AML-193 (cell line): ENCODE data around the gene SCN4A.
"Not testable (repeated sequence)": the region's sequence is repeated elsewhere in the genome, so short reads cannot be mapped to it uniquely, and the experiment has no call there.

Experiments used
- DNase-seq, 2 experiments: peaks; one replicate each; lab custom pipeline; 2025; lab: John Stamatoyannopoulos, UW

SCN4A gene

DNA sequence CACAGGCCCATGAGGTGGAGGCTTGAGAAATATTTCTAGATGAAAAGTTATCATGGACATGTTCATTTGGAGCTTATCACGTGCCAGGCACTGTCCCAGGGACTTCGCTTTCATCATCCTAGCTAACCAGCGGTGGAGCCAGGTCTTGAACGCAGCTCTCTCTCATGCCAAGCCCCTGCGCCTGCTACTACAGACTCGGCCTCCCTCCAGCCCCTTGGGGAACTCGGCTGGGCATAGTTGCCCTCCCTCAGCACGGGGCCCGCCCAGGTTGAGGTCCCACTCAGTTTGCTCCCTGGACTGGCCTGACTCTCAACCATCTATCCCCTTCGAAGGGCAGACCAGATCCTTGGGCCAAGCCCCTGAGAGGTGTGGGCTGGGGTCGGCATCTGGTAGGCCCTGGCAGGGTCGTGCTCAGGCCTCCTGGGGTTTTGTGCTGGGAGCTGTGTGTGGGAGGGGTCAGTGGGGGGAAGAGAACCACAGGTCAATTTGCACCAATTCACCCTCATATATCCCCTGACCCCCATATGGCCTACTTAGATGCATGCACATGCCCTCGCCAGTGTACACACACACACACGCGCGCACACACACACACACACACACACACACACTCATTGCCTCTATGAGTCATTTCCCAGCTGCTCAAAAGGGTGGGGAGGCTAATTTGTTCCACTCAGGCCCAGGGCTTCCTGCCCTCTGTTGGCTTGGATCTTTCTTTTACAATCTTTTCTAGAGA, 12.1 kb upstream of the SCN4A start:
- DNase-seq: no peak

DNA sequence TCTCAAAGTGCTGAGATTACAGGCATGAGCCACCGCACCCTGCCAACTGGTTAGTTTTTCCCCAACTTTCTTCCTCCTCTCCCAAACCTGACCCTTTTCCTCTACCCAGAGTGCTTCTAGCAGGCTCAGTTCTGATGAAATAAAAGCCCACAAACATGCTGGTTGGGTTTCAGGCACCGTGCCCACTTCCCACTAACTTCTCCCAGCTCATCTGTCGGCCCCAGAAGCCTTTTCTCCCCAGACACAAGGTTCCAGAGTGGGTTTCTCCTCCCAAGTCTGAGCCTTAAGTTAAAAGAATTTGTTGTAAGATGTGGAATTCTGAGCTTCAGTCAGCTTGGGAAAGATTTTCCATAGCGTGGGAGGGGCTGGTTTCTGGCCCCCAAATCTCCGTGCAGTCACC, 11.5 kb upstream of the SCN4A start:
- no peak for DNase-seq

DNA sequence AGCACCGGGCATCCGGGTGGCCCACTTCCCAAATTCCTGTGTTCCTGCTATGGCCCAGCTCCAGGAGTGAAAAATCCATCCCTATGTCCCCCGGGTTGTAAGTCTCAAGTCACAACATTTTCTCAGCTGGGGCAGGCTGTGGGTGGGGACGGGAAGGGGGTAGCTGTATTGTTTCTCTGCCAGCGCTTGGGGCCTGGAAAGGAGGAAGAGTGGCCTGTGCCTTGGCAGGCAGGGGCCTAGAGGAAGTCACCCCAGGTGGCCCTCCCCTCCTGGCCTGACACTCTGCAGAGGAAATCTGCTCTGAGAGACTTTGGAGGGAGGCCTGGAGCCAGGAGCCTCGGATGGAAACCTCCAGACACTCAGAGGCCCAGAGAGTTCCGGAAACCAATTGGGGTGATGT, 10.6 kb upstream of the SCN4A start:
- no peak for DNase-seq

DNA sequence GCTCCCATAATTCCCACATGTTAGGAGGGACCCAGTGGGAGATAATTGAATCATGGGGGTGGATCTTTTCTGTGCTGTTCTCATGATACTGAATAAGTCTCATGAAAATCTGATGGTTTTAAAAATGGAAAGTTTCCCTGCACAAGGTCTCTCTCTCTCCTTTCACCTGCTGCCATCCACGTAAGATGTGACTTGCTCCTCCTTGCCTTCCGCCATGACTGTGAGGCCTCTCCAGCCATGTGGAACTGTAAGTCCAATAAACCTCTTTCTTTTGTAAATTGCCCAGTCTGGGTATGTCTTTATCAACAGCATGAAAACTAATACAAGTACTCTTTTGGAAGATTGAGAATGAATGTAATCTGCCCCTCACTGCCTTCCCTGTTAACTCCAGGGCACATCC, 9.9 kb upstream of the SCN4A start:
- not testable (repeated sequence) for DNase-seq

DNA sequence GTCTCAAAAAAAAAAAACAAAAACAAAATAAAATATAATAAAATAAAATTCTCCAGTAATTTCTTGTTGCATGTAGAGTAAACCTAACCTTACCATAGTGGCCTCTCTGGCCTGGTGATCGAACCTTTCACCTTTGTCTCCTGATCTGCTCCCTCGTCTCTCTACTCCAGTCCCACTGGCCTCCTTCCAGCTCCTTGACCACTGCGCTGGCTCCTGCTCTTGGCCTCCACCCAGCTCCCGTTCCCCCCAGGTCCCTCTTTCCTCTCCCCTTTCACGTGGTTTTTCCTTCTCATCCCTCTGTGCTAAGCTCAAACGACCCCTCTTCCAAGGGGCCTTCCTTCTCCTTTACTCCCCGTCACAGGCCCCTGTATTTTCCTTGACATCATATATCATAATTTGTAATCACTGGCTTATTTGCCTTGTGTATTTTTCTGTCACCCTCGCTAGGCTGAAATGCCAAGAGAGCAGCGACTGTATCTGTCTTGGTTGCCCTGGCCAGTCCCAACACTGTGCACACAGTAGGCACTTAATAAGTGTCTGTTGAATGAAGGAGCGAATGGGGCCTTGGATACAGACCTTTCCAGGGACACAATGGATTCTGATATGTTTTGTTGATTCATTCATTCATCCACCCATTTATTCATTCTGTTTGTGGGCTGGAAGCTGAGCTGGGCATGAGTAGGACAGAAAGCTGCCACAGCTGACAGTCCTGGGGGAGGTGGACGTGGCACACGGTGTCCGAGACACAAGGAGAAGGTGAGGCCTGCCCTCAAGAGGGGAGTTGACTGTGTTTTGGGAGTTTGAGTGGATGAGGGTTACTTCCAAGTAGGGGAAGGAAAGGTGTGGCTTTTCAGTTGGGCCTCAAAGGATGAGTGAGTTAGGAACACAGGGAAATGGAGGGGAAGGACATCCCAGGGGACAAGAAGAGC, 5.8 kb upstream of the SCN4A start:
- DNase-seq: no peak

DNA sequence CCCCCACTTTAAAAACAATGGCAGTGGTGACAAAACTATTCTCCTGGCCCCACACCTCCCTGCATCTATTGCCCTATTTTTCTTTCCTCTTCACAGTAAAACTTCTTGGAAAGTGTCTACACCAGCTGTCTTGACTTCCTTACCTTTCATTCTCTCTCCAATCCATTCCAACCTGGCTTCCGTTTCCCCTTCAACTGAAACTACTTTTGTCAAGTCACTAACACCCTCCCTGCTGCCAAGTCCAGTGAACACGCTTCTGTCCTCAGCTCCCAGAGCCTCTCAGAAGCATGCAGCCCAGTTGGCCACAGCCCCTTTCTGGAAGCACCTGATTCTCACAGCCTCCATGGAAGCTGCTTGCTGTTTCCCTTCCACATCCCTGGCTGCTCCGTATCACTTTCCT, 4.0 kb upstream of the SCN4A start:
- DNase-seq: no peak

DNA sequence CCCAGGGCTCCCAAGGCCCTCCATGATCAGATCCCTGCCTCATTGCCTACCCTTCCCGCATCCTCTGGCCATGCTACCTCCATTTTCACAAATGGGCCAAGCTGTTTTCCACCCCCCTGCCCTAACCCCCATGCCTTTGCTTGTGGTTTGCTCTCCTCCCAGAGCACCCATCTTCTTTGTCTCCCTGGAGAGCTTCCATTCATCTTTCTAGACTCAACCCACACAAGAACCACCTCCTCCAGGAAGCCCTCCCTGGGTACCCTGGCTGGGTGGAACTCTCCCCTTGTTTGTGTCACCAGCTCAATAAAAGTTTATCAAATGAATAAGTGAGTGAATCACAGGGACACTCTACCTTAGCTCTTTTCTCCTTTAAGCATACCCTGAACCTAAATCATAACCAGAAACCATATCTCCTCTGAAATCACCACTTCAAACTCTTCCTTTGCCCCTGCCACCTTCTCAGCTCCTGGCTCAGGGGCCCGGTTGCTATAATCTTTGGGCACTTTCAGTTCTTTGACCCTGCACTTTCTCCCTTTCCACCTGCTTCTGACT, 2.9 kb upstream of the SCN4A start:
- DNase-seq: no peak

DNA sequence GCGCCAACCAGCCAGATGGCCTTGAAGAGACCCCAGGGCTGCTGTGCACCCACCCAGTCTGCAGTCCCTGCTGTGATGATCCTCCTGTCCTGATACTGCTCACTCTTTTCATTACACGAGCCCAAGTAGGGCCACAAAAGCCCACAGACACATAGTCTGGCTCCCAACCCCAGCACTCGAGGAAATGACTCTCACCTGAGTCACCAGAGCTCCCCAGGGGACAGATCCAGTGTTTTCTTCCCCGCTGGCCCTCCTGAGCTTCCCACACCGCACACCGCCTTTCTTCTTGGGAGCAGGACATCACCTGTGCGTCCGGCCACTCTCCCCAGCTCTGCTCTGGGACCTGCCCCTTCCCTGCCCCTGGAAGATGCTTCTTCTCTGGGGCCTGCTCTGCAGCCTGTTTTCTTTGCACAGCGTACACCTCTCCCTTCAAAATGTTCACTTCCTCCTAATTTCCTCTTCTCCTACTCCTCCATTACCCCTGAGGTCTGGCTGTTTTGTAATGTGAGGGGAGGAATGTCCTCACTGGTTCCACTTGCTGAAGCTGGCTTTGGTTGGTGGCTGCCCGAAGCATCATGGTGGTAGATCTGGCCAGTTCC, 2.0 kb upstream of the SCN4A start:
- DNase-seq: no peak

DNA sequence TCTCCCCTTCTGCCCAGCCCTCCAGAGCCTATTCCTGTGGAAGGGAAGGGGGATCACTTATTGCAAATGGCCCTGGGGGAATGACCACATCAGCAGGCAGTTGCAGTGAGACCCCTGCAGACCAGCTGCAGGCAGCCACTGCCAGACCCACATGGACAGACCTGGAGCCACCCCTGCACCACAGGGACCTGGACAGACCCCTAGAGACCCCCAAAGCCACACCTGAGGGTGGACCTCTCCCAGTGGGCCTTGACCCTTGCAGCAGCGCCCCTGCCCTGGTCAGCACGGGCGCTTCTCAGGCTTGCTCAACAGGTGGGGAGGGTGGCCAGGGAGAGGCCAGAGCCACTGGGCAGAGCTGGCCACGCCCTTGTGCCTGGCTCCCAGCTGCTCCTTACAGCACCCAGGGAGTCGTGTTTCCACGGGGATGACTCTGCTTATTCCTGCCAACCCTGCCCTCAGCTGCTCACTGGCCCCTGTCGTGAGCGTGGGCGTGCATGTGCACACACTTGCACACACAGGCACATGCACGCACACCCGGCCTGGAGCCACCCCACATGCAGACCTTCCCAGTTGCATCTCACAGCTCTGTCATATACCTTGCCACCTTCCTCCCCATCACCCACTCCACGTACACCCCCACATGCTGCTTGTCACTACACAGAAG, 1.3 kb upstream of the SCN4A start:
- DNase-seq: no peak

DNA sequence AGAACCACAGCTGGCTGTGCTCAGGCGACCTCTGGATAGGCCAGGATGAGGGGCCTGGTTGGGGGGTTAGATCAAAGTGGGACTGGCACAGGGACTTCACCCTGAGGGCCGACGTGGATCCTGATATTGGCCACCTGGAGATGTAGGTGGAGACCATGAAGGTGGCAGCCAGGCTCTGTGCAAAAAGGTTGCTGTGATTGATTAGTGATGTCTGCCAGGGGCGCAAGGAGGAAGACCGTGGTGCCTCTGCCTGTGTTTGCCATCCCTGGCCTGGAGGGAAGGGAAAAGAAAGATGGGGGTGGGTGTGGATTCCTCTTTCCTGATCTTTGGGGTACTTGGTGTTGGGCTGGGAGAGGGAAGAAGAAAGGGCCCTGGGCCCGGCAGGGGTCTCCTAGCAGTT, 529 bp upstream of the SCN4A start:
- no peak for DNase-seq

DNA sequence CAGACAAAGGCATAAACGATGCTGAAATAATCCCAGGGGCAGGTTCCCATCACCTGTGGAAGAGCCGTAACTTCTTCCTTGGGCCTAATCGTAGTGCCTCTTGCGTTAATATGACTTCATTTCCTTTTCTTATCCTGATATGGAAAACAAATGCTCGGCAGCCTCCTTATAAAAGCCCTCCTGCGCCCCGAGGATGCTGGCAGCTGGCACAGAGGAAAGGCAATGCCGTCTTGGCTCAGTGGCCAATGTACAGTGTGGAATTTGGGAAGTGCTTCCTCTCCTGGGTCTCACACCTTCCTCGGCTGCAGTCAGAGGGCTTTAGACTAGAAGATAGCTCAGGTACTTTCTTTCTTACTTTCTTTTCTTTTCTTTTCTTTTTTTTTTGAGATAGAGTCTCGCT, 3.4 kb downstream of the SCN4A start:
- DNase-seq: no peak

DNA sequence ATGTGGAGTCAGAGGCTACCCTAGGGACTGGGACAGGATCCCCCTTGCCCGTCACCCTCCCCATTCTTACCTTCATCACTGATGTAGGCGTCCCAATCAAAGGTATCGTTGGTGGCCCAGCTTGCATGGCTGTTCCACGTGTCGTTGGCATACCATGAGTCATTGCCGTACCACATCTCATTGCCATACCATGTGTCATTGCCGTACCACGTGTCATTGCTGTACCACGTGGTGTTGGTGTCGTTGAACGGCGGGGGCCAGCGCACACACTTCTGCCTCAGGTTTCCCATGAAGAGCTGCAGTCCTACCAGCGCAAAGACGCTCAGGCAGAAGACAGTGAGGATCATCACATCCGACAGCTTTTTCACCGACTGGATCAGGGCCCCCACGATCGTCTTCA, 4.8 kb downstream of the SCN4A start:
- DNase-seq: no peak

DNA sequence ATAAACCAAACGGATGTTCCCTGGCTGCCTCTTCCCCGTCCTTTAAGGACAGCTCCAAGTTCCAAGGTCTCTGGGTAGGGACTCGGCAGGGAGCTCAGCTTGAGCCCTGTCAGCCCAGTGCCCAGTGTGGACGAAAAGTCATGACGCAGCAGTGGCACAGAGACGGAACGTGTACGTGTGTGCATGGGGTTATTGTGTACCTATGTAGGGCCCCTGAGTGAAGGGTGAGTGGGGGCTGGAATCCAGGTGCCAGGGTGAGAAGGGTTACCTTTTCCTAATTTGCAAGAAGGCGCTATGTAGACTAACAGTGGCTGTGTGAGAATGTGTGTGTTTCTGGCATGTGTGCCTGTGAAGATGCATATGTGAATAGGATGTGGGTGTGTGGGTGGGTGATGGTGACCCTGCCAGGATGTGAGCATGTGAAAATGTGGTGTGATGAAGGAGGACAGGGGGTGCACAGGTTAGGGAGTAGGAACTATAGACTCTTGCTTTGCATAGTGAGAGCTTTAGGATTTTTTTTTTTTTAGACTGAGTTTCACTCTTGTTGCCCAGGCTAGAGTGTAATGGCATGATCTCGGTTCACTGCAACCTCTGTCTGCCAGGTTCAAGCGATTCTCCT, 6.0 kb downstream of the SCN4A start:
- no peak for DNase-seq

DNA sequence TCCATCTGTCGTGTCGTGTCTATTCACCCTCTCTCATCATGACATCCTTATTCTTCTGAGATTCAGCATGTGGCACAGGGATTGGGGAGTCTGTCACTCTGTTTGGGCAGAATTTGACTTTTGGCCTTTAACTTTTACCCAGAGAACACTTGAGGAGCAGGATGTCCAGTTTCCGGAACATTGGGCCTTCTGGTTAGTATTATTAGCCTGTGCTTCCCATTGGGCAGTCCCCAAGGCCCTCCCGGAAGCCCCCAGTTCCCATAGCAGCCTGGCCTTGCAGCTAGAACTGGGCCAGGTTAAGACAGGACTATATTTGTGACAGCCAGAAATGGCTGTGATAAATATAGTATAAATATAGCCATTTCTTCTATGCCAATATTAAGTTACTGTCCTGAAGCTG, 9.6 kb downstream of the SCN4A start:
- no peak for DNase-seq

DNA sequence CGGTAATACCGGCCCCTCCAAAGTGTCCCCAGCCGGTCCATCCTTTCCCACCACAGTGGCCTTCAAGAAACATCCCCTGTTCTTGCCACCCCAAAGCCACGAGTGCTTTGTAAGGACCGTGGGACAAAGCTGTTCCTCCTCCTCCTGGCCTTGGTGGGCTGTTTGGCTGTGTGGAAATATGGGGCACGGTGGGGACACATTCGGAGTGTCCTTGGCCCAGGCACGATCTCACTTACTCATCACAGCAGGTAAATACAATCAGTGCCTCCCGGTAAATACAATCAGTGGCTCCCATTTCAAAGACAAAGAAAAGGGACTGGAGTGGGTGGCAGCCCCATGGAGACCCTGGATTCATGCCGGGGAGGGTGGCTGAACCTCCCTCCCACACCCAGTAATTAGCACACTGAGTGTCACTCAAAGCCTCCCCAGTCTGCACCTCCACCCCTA, 10.4 kb downstream of the SCN4A start:
- DNase-seq: no peak

DNA sequence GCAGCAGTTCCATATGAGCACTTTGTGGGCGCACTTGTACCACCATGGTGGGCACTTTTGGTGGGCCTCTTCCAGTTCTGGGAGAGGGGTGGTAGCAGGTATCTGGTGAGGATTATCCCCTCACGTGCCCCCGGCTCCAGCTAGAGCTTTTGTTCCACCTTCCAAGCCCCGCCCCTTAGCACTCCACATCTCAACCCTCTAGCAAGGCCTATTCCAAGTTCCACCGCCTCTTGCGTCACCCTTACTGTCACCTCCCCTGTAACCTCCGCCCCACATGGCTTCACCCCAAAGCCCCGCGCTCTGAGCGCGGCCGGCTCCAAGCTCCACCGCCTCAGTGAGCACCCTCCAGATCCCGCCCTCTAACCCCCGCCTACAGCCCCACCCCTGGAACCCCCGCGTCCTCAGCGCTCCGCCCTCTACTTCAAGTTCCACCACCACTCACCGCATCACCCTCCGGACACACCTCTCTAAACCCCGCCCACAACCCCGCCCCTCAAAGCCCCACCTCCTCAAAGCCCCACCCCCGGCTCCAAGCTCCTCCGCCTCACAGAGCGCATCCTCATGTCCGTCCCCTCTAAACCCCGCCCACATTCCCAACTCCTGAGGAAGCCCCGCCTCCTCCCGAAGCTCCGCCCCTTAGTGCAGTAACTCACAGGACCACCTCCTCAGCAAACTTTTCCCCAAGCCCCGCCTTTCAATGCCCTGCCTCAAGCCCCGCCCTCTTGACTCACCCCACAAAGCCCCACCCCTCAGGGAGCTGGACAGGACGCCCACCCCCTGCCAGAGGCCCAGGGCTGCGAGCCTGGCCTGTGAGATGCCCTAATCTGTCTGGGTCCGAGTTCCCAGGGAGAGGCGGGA, 11.1 kb downstream of the SCN4A start:
- DNase-seq: no peak

DNA sequence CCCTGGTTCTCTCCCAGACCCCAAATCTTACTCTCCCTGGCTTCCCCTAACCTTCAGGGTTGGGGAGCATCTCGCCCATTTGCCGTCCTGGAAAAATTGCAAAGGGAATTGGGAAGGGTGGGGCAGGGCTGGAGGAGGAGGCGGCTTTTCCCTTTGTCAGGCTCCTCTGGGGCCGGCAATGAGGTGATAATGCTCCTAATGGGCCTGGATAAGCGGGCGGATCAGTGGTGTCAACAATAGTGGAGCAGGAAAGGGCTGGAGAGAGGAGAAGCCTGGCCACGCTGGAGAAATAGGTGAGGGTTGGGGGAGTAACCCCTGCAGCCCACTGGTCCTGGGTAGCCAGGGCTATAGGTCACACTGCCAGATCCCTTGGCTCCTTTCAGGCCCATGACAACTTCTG, 12.3 kb downstream of the SCN4A start:
- no peak for DNase-seq

DNA sequence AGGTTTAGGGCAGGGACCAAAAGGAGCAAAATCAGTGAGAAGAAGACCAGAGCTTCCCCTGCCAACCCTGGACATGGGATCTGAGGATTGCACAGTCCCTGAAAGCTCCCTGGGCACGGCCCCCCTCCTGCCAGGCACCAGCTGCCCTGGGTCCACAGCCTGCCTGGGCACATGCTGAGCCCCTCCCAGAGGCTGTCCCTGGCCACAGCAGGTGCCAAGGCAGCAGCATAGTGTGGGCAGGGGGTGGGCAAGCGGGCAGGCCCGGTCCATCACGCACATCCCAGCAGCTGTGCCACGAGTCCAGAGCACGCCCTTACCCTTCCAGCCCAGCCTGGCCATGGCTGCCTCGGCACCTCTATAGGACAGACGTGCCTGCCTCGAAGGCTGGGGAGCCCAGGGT, 12.7 kb downstream of the SCN4A start:
- DNase-seq: no peak

DNA sequence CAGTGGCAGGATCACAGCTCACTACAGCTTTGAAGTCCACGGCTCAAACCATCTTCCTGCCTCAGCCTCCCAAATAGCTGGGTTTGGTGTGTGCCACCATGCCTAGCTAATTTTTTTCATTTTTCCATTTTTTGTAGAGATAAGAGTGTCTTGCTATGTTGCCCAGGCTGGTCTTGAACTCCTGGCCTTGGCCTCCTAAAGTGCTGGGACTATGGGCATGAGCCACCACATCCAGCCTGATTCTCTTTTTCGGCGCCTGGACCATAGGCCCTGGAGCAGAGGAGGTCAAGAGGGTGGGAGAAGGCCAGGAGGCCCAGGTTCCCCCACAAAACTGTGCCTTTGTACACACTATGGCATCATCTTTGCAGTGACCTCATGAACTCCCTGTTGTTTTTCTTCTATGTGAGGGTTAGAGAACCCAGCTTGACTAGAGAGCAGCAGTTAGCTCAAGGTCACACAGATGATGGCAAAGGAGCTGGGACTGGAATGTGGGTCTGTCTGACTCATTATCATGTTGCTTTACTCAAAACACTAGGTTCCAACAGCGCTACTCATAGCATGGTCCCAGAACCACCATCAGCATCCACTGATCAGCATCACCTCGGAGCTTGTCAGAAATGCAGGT, 16.3 kb downstream of the SCN4A start:
- no peak for DNase-seq

DNA sequence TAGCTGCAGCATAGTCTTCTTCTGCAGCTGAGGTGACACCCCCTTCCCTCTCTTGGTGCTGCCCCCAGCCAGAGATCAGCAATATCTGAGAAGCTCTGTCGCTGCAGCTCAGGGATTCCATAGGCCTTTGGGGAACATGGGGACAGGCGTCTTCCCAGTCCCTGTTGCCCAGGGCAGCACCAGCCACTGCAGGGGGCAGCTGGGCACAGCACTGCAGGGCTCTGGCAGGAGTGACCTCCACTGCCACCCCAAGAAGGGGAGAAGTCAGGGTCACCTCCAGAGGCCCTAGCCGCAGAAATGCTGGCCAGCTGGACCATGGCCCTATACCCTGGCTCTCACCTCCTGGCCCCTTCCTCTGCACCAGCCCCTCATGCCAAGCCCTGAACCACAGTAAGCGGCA, 16.9 kb downstream of the SCN4A start:
- DNase-seq: no peak
